ENCODE data around the gene HTT.

DNA sequence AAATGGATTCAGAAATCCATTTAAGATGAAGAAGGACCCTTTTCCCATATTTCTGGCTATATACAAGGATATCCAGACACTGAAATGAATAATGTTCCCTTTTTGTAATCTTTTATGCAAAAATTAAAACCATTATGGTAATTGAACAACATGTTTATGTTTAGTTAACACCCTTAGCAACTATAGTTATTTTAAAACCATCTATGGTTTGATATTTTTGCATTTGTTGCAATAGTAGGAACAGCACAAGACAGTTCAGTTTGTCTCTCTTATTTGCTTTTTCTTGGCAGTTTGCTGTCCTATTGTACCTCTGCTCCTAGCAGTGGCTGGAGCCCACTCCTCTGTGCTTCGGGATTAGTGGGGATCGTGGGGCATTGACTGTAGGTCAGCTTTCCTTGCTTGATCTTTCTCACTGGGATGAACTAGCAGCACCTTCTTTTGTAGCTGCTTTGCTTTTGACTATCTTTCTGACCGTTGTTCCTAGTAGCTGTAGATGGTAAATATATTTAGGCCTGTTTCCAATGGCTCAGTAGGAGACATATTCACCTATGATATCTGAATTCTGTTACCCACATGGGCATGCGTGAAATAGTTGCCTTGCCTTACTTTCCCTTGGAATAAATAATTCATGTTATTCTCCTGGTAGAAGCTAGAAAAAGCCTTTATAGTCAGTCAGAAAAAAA is 12.8 kb downstream of the HTT start:
- TF ChIP-seq, protein P1, sequence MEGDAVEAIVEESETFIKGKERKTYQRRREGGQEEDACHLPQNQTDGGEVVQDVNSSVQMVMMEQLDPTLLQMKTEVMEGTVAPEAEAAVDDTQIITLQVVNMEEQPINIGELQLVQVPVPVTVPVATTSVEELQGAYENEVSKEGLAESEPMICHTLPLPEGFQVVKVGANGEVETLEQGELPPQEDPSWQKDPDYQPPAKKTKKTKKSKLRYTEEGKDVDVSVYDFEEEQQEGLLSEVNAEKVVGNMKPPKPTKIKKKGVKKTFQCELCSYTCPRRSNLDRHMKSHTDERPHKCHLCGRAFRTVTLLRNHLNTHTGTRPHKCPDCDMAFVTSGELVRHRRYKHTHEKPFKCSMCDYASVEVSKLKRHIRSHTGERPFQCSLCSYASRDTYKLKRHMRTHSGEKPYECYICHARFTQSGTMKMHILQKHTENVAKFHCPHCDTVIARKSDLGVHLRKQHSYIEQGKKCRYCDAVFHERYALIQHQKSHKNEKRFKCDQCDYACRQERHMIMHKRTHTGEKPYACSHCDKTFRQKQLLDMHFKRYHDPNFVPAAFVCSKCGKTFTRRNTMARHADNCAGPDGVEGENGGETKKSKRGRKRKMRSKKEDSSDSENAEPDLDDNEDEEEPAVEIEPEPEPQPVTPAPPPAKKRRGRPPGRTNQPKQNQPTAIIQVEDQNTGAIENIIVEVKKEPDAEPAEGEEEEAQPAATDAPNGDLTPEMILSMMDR (IDR thresholded peaks at IDR 0.05), result no peak
- TF ChIP-seq POLR2A (IDR thresholded peaks at IDR 0.05), result no peak
- TF ChIP-seq POLR2AphosphoS5 (IDR thresholded peaks at IDR 0.05; ENCODE audit: insufficient read depth in 1 of 2, low read depth in 1 of 2), result no peak
